K562 (cell line): Measurements from ENCODE around the gene ARIH1. TPM values are rescaled to one million over a fixed set of nuclear protein-coding genes. Genes with fewer than 3 reads are reported as not detected.

Source experiments
- AFF4 ChIP-seq: sonication (generic); formaldehyde crosslinking; IDR thresholded peaks from 2 replicates; pipeline ENCODE4 v1.8.0; 2023; ENCODE audit warnings: mild to moderate bottlenecking, missing genetic modification reagents
- ARID3B ChIP-seq: fragments of 250-450 bp; sonication (Bioruptor Pico); IDR thresholded peaks from 2 replicates; pipeline ENCODE4 v1.4.0; 2020; ENCODE audit warnings: borderline replicate concordance
- CAMTA2 ChIP-seq: fragments of 250-450 bp; sonication (Bioruptor Pico); conservative IDR thresholded peaks from 2 replicates; pipeline ENCODE4 v1.5.1; 2022
- DDX20 ChIP-seq: fragments of 450-650 bp; IDR thresholded peaks from 2 replicates; pipeline ENCODE4 v1.6.1; 2016; ENCODE audit warnings: missing genetic modification characterization, low read depth, mild to moderate bottlenecking, missing compliant biosample characterization, moderate library complexity
- EGR1 ChIP-seq: fragments of 450-650 bp; conservative IDR thresholded peaks from 2 replicates; pipeline ENCODE4 v1.6.1; 2017; ENCODE audit warnings: mild to moderate bottlenecking
- ELK1 ChIP-seq: sonication (generic); formaldehyde crosslinking; IDR thresholded peaks from 2 replicates; pipeline ENCODE4 v1.8.1; 2022; ENCODE audit warnings: missing genetic modification reagents
- GABPB1 ChIP-seq: sonication (generic); formaldehyde crosslinking; IDR thresholded peaks from 2 replicates; pipeline ENCODE4 v1.8.0; 2022; ENCODE audit warnings: mild to moderate bottlenecking, missing genetic modification reagents
- MAFG ChIP-seq: fragments of 450-650 bp; conservative IDR thresholded peaks from 2 replicates; pipeline ENCODE4 v1.6.1; 2016; ENCODE audit warnings: missing genetic modification characterization, missing compliant biosample characterization
- MNT ChIP-seq, 2 experiments: fragments of 450-650 bp; conservative IDR thresholded peaks; 2 replicates each; pipeline ENCODE4 v1.6.1; 2017; ENCODE audit warnings: mild to moderate bottlenecking in 2 of 2, moderate library complexity in 2 of 2
- NFATC3 ChIP-seq: fragments of 450-650 bp; IDR thresholded peaks from 2 replicates; pipeline ENCODE4 v1.6.1; 2017; ENCODE audit warnings: mild to moderate bottlenecking
- RFX5 ChIP-seq: IDR thresholded peaks from 2 replicates; pipeline ENCODE4 v1.6.1; 2011; ENCODE audit warnings: low read depth, mild to moderate bottlenecking, improper control_type of control experiment, low read length
- ZNF398 ChIP-seq: fragments of 250-450 bp; sonication (Bioruptor Pico); IDR thresholded peaks from 2 replicates; pipeline ENCODE4 v1.8.0; 2021; ENCODE audit warnings: moderate library complexity, mild to moderate bottlenecking, inconsistent platforms
- ZNF561 ChIP-seq: fragments of 450-650 bp; formaldehyde crosslinking; conservative IDR thresholded peaks from 2 replicates; pipeline ENCODE4 v1.4.0; 2020; ENCODE audit warnings: mild to moderate bottlenecking, moderate library complexity
- polyA plus RNA-seq, 8 experiments: library from polyadenylated mRNA; depleted of rRNA in 4 of 8; stranded (reverse) in 5 of 8; unstranded in 3 of 8; fragments of >200 nt; fragmentation: Nextera tagmentation in 2 of 8; fragmentation: Illumina TruSeq in 1 of 8; extraction: Ambion mirVana in 2 of 8; extraction: Trizol in 1 of 8; gene quantifications; 2 replicates each; pipeline versions ENCODE4 v1.2.1 to v1.2.3, GENCODE V29; 2011 to 2014; ENCODE audit warnings: inconsistent platforms in 1 of 8, missing spikeins in 1 of 8
- total RNA-seq, 7 experiments: library from RNA; depleted of rRNA in 6 of 7; stranded (reverse); fragments of >200 nt in 6 of 7; fragmentation: Illumina TruSeq in 2 of 7; extraction: Trizol in 2 of 7; gene quantifications; 2 replicates each; pipeline versions ENCODE4 v1.2.1 to v1.2.3, GENCODE V29; 2011 to 2021; ENCODE audit warnings: low replicate concordance in 1 of 7

Gene ARIH1
- total and polyA plus RNA-seq, 9 of the 15 experiments (the other 6 are each of a cell fraction or from before 2014, with no cell fraction given): 17.7 to 125 (median 31.4) TPM

GRCh38 chr15:72473614-72474465 is at the start of gene ARIH1 (continued):
- 0 out of 2 replicates have a peak, but pooled peaks have one; percentile 69 for TF ChIP-seq ARID3B (CRISPR knock-in tag)
- no peak for TF ChIP-seq ZNF561 (CRISPR knock-in tag)
- no peak for TF ChIP-seq NFATC3
- TF ChIP-seq EGR1: peak; percentile 88
- no peak for TF ChIP-seq RFX5
- no peak for TF ChIP-seq ELK1 (CRISPR knock-in tag)
- peak; percentile 54 to 81 for TF ChIP-seq MNT (conservative IDR thresholded peaks at IDR 0.05)
- no peak for TF ChIP-seq AFF4 (CRISPR knock-in tag)
- no peak for TF ChIP-seq MAFG (tag)
- no peak for TF ChIP-seq DDX20 (tag)
- no peak for TF ChIP-seq CAMTA2 (CRISPR knock-in tag)
- no peak for TF ChIP-seq ZNF398
- TF ChIP-seq GABPB1 (CRISPR knock-in tag): no peak; the same call in 1 of the 2 replicates
